Central memory CD4-positive, alpha-beta T cell (primary cell): ENCODE results near the gene ENTHD1.
"Not testable (repeated sequence)": the region's sequence is repeated elsewhere in the genome, so short reads cannot be mapped to it uniquely, and the experiment has no call there.

Experiments
- DNase-seq: peaks from one replicate; pipeline ENCODE4 v3.0.0; 2022

Gene ENTHD1

DNA sequence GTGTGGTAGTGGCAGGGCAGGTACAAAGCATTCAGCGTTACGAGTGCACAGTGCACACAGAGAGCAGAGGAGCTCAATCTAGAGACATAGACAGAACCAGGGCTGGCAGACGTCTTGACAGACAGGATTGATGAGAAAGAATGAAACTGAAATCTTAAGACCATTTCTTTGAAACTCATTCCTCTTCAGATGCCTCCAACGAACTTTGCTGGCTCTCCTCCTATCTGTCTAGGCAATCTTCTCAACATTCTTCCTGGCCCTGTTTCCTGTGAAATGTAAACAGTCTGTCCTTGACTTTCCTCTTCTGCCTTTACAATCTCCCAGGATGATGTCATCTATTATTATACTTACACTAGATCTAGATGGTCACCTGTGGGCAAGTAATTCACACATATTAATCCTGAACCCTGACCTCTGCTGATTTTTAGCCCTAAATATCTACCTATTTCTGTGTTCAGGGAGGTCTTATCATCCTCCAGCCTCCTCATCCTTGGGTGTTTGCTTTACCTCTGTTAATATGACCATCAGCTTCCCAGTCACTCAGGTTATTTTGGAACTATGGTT lies 119.5 kb downstream of the ENTHD1 start:
- peak; percentile 11 for DNase-seq

DNA sequence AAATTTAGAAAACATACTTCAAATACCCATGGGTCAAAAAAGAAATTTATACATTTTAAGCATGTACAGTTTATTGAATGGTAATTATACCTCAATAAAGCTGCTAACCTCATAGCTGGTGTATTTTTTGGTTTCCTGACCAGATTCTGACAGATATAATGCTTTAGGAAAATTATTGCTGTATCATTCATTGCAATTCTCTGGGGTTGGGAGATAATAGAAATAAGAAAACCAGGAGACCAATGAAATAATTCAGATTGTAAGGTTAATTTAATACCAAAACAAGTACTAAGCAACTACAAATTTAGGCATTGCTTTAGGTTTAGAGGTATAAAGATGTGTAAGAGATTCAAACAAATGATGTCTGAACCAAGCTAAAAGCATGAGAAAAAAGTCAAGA lies 120.1 kb downstream of the ENTHD1 start:
- no peak for DNase-seq

DNA sequence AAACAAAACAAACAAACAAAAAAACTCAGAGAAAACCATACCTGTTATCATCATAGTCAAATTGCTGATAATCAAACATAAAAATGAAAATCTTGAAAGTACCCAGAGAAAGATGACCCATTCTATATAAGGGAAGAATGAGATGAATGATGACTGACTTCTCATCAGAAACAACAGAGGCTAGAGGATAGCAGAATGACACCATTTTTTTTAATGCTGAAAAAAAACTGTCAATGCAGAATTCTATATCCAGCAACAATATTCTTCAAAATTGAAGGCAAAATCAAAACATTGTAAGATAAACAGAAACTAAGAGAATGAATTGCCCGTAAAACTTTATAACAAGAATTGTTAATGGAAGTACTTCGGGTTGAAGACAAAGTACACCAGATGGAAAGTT lies 122.1 kb downstream of the ENTHD1 start:
- DNase-seq, result no peak

GRCh38 chr22:39765661-39766060 lies 127.9 kb downstream of the ENTHD1 start:
- DNase-seq, result no peak

- no peak for DNase-seq
Measured at GRCh38 chr22:39765046-39765445, 128.5 kb downstream of the ENTHD1 start.

- no peak for DNase-seq
Measured at GRCh38 chr22:39763276-39763675, 130.3 kb downstream of the ENTHD1 start.

- no peak for DNase-seq
Measured at GRCh38 chr22:39750759-39751158, 142.8 kb downstream of the ENTHD1 start.

- DNase-seq, result no peak
Measured at GRCh38 chr22:39748877-39749276, 144.7 kb downstream of the ENTHD1 start.

DNA sequence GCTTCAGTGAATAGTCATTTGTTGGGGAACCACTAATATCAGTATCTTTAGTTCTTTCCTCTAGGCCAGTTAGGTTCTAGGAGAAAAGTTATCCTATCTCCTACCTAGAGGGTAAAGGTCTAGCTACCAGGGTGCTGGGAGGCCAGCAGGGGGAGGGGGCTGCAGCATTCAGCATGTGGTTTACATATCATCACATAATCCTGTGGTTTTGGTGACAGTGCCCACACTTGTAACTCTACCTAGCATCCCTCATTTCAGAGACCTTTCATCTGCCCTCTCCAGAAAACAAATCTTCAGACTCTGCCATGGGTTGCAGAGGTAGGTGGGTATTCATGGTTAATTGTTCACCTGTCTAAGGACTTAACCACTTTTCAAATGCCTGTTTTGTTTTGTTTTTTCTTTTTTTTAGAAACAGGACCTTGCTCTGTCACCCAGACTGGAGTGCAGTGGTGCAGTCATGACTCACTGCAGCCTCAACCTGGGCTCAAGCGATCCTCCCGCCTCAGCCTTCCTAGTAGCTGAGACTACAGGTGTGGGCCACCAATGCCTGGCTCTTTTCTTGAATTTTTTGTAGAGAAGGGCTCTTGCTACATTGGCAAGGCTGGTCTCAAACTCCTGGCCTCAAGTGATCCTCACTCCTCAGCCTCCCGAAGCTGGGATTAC lies 146.8 kb downstream of the ENTHD1 start:
- DNase-seq, result no peak

- no peak for DNase-seq
Measured at GRCh38 chr22:39745789-39746188, 147.8 kb downstream of the ENTHD1 start.

DNA sequence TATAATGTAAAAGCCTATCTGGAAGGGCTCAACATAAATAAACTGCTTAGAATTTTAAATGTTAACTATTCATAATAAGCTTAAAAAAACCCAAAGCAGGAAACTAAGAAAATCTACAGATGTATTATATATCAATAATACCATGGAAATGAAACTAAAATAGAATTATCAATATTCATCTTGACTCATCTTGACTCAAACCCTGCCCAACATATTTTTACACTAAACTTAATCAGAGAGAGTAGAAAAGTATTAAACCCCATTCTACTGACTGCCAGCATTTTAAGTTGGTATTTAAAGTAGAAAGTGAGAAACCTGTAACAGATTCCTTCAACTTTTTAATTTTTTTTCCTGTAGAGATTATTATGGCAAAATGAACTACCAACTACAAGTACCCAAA lies 149.2 kb downstream of the ENTHD1 start:
- DNase-seq, result no peak

- DNase-seq, result no peak
Measured at GRCh38 chr22:39743935-39744334, 149.6 kb downstream of the ENTHD1 start.

GRCh38 chr22:39739338-39740027 lies 154.1 kb downstream of the ENTHD1 start:
- no peak for DNase-seq

DNA sequence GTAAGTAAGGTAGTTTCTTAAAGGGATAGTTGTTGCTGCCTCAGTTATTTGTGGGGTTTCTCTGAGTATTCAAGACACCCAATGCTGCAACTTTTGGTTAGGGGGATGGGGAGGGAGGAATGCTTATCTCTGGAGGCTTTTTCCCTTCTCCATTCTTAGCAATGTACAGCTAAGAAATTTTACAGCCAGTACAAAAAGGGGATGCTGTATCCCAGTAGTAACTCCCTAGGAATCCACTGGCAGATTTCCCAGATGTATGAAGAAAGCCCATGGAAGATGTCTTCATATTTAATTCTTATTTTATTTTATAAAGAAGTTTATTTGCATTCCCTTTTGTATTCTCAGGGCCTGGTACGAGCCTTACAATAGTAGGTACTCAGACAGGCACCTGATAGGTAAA lies 154.8 kb downstream of the ENTHD1 start:
- no peak for DNase-seq

DNA sequence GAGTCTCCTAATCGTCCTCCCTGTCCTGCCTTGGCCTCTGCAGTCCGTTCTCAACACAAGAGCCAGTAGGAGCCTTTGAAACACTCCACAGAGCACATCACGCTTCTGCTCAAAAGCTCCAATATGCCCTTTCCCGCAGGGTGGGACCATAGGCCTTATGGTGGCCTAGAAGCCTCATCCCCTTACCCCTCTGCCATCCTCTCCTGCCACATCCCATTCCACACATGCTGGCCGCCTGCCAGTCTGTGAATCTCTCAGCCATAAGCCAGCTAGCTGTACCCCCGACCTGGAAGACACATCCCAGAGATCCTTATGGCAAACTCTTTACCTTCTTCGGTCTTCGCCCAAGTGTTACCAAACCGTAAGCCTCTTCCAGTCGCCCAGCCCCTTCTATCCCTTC lies 157.8 kb downstream of the ENTHD1 start:
- no peak for DNase-seq

- DNase-seq, result no peak
Measured at GRCh38 chr22:39734866-39735265, 158.7 kb downstream of the ENTHD1 start.

- DNase-seq, result not testable (repeated sequence)
Measured at GRCh38 chr22:39734046-39734445, 159.5 kb downstream of the ENTHD1 start.

- DNase-seq, result no peak
Measured at GRCh38 chr22:39733191-39733590, 160.4 kb downstream of the ENTHD1 start.

DNA sequence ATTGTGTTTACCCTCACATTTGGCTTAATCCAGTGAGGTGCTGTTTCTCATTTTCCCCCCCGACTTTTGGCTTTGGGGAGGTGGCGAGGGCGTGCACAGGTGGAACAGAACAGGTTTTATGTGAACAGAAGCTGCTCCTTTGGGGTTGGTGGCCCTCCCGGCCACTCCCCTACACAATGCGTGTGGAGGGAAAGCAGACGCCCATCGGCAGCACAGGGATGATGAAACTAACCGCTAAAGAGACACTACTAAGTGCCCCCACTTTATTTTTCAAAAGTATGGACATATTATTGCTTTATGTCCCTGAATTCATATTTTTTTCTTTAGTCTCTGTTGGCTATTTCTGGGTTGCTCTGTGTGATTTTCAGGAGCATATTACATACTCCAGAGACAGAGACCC lies 160.9 kb downstream of the ENTHD1 start:
- DNase-seq, result no peak

DNA sequence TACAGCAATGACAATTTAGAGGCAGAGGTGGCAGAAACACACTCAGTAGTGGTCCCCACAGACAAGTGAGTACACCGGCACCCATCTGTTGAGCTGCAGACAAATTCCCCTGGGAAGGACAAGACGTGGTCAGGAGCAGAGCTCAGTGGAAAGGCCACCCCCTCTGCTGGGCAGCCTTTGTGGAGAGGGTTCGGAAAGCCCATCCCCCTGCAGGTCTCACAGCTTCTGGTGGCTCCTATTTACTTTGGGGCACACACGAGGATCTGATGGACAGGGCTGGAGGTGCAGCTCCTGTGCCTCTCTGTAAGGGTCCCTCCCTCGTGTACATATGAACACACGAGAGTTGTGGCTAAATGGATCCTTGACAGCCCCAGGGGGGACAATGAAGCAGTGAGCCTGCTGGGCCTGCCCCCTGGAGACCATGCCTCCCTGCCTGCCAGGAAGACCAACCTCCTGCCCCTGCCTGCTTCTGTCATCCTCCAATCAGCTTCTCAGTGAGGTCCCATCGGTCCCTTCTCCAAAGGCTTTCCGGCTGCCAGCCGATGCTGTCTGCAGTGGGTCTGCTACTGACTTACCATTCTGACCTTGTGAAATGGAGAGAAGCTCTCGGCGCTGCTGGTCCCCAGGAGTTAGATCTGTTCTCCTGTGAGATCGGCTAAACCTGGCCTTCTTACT lies 161.5 kb downstream of the ENTHD1 start:
- no peak for DNase-seq

DNA sequence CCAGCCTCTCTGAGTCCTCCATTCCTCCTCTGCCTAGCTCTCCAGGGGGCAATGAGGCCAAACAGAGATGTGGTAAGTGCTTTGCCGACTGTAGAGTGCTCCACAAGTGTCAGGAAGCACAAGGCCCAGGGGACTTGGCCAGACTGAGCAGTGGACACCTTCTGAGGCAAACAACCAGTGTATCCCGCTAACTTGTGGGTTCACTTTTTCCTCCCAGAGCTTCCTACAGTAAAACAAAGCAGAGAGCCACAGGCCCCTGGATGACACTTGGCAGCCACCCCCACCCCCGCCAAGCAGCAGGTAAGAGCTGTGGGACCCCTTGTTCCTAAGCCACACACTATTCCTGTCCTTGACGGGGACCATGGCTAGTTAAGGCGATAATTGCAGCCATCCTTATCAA lies 162.1 kb downstream of the ENTHD1 start:
- DNase-seq, result no peak

GRCh38 chr22:39729141-39729934 lies 164.2 kb downstream of the ENTHD1 start:
- no peak for DNase-seq
